GM18858 (cell line): Measurements from ENCODE around the gene PYGM.

Experiments
- ATAC-seq: cut with Tn5 transposase; IDR thresholded peaks from one replicate; pipeline ENCODE4 v1.9.1; 2021; ENCODE audit not compliant: unreplicated experiment

The PYGM gene

GRCh38 chr11:64792482-64792881, 32.7 kb upstream of the PYGM start:
- ATAC-seq = no peak

DNA sequence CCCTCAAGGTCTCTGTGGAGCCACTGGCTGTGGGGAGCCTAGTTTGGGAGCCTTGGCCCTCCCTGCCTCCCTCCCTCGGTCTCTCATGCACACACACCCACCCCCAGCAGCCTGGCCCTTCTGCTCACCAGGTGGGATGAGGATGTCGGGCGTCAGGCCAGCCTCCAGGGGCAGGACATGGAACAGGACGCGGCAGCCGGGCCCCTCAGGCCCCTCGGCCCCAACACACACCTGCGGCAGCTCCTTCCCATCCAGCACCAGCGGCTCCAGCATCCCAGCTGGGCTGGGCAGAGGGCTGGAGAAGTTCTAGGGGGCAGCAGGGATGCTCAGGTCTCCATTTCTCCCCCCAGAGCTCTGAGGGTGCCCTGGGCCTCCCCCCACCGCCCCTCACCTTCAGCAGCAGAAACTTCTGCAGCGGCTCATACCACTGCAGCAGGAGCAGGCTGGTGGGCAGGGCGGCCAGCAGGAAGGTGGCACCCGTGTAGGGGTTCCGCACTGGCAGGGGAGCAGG, 32.1 kb upstream of the PYGM start:
- ATAC-seq = no peak

DNA sequence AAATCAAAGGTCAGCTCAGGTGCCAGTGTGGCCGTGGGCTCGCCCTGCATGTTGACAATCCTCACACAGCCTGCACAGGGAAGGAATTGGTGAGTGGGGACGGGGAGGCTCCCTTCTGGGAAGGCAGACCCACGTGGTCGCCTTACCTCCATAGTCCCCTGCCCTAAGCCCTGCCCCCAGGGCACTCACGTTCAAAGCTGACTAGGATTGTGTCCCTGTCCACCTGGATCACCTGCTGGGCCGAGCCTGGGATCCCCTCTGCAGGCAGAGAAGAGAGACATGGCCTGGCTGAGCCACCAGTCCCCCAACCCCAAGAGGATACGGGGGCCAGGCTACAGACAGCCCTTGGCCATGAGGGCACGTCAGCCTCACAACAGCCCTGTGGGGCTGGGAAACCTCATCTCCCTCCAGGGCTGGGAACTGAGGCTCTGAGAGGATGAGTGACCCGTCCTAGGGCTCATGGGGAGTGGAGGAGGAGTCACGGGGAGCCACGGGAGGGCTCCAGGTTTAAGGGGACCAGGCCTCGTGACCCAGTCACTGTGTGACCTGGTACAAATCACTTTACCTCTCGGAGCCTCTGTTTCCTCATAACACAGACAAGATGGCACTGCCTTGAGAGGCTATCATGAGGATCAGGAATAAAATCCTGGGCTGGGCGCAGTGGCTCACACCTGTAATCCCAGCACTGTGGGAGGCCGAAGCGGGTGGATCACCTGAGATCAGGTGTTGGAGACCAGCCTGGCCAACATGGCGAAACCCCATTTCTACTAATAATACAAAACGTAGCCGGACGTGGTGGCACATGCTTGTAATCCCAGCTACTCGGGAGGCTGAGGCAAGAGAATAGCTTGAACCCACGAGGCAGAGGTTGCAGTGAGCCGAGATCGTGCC, 30.7 kb upstream of the PYGM start:
- ATAC-seq = no peak

- ATAC-seq = no peak
These were observed 29.8 kb upstream of the PYGM start for GRCh38 chr11:64789331-64790204.

DNA sequence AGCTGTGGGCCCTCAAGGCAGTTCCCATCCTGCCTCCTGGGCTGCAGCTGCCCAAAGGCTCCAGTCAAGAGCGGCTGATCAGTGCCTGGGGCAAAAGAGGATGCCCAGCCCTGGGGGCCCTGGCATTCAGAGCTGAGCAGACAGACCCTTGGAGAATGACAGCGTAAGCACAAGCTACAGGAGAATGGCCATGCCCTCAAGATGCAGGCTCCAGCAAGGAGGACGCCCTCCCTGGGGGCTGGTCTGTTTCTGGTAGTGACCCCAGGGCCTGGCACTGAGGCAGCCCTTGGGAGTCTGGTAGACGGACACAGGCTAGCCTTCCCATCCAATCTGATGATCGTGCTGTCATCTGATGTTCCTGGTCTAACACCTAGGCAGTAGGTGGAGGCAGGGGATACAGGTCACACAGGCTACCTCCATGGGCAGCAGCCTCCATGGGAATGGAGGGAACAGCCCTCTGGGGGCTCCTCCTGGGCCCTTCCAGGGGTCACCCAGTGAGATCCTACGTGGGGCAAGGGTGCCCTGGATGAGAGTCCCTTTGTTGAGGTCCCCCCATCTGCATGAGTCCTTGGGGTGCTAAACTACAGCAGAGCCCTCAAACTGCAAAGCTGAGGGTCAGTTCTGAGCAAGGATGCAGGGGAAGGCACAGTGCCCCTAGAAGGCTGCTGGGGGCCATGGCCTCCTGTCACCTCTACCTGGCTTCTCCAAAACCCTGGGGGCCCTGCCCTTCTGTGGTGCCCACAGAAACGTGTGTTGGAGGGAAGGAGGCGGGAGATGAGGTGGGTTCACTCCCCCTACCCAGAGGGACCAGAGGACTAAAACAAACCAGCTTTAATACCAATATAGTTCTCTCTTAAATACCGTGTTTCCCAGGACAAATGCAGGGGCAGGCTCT, 28.8 kb upstream of the PYGM start:
- no peak for ATAC-seq

DNA sequence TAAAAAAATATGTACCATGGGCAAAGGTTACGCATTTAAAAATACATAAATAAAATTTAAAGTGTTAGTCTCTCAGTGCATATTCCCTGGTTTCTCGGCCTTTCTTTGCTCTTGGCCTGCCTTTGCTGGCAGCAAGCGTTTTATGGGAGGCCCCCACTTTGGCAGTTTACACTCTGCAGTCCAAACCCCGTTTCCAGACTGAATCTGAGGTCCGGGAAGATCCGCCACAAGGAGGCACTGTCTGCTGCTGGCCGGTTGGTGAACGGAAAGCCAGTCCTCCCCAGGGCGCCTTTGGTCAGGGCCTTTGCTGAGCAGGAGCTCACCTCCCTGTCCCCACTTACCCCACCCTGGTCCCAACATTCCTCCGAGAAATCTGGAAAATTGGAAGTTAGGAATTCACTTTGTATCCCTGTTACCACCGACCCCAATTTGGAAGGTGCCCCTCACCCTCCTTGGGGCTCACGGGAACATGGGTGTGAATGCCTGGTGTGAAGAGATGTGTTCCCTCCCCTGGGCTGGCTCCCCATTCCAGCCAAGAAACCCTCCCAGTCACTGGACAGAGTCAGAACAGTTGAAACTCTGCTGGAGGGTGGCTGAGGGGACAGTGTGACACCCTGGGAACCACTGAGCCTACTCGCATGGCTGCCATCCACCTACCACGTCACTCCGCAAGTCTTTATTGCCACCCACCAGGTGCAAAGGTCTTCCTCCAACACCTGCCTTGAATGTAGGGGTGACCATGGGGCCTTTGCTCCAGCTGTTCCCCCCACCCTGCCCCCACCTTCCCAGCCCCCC, 27.9 kb upstream of the PYGM start:
- ATAC-seq = no peak

GRCh38 chr11:64786308-64786707, 26.5 kb upstream of the PYGM start:
- ATAC-seq = no peak

GRCh38 chr11:64784813-64785581, 25.2 kb upstream of the PYGM start:
- no peak for ATAC-seq

- ATAC-seq = peak; percentile 64
These were observed 18.9 kb upstream of the PYGM start, which contains the start of gene SF1 for GRCh38 chr11:64778473-64779298. Gene SF1, minus strand, starts transcription at chr11:64778542. Its CDS starts 150 bp downstream, at chr11:64778392.

DNA sequence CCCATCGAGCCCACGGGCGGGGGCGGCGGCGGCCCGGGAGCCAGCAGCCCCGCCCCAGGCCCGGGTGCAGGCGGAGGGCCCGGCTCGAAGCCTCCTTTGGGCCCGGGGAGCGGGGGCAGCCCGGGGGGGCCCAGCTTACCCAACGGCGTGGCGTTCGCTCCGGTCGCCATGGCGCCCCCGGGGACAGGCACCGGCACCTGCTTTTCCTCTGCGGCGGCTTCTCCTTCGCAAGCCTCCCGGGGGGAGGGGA, 18.4 kb upstream of the PYGM start:
- ATAC-seq = no peak

GRCh38 chr11:64777449-64778222, 17.9 kb upstream of the PYGM start:
- no peak for ATAC-seq

- ATAC-seq = no peak
These were observed 17.1 kb upstream of the PYGM start for GRCh38 chr11:64776875-64777274.

DNA sequence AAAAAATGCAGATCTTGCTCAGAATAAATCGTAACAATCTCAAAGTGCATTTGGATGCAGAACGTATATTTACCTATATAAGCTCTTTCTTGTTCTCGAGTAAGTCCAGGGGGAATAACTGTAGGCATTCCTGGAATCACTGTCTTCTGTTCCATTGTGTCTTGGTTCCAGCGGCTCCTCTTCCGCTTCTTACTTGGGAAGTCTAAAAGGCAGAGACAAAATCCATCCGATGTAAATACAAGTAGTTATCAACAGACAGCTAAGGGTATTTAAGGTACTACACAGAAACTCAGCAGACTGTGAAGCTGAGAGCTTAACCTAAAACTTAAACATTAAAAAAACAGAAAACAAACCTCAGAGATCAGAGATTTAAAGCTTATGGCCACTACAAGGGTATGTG, 16.7 kb upstream of the PYGM start:
- ATAC-seq = no peak

- no peak for ATAC-seq
These were observed 14.4 kb upstream of the PYGM start for GRCh38 chr11:64774144-64774543.

- ATAC-seq = no peak
These were observed 12.7 kb upstream of the PYGM start for GRCh38 chr11:64772303-64773018.

DNA sequence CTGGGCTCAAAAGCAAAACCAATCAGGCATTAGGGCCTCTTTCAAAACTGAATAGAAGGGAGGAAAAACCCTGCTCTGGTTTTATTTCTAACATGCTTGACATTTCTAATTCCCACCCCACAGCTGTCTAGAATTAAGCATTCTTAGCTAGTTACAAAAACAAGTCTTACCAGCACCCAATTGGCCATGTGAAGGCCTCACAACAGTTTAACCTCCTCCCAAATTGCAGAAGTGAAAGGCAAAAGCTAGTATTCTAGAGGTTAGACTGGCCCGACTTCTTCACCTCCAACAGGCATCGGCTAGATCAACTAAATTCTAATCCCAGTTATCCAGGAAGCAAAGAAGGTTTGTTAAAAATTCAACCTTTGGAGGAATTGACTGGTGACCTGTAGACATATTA, 12.1 kb upstream of the PYGM start:
- ATAC-seq = no peak

DNA sequence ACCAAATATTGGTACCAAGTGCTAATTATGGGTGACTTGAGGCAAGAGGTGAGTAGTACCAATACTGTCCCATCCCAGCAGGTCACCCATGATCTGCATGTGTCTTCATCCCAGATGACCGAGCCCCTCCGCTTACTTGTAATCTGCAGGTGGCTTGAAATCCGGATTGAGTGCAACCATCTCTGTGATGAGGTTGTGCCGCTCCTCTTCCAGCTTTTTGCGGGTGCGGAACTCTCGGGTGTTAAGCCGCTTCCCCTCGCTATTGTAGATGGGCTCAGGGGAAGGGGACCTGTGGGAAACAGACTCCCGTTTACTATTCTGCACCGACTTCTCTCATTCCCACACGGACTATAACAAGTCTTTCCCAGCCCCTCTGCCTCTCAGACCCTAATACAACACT, 10.3 kb upstream of the PYGM start:
- no peak for ATAC-seq
